ENCODE measurements around the gene NME3.
"Not testable (repeated sequence)": the region's sequence is repeated elsewhere in the genome, so short reads cannot be mapped to it uniquely, and the experiment has no call there.

Gene NME3

GRCh38 chr16:1810536-1810935, 39.2 kb upstream of the NME3 start:
- Histone ChIP-seq H3K9ac (ENCODE audit: low read depth, low read length) (no peak overlapping the region), H3K36me3 (ENCODE audit: control insufficient read depth, insufficient read depth, low read length) (peaks cover 5% of the 10 kb centered on the region), H3K4me3 (ENCODE audit: low read depth, low read length) (no peak overlapping the region), H3K9me3 (ENCODE audit: control insufficient read depth, insufficient read depth, low read length) (no peaks in the 10 kb centered on the region), H3K27me3 (ENCODE audit: control insufficient read depth, insufficient read depth, low read length) (no peaks in the 10 kb centered on the region), H3K4me1 (ENCODE audit: control insufficient read depth, insufficient read depth, low read length) (no peaks in the 10 kb centered on the region)

DNA sequence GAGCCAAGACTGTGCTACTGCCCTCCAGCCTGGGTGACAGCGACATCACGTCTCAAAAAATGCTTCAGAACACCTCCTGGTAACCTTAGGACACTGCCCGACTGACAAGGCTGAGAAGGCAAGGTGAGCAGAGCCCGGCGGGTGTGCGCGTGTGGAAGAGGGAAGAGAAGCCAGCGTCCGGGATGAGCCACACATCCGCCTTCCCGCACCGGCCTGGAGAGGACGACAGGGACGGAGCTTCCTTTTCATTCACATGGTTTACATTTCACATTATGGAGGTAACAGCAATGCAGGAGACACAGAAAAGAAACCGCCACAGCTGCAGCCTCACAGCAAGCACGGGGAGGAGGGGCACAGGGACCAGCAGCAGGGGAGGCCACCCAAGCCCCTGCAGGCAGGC, 38.8 kb upstream of the NME3 start:
- Histone ChIP-seq H3K27me3 (ENCODE audit: control insufficient read depth, insufficient read depth, low read length) (no peaks in the 10 kb centered on the region), H3K36me3 (ENCODE audit: control insufficient read depth, insufficient read depth, low read length) (peaks cover 5% of the 10 kb centered on the region)

DNA sequence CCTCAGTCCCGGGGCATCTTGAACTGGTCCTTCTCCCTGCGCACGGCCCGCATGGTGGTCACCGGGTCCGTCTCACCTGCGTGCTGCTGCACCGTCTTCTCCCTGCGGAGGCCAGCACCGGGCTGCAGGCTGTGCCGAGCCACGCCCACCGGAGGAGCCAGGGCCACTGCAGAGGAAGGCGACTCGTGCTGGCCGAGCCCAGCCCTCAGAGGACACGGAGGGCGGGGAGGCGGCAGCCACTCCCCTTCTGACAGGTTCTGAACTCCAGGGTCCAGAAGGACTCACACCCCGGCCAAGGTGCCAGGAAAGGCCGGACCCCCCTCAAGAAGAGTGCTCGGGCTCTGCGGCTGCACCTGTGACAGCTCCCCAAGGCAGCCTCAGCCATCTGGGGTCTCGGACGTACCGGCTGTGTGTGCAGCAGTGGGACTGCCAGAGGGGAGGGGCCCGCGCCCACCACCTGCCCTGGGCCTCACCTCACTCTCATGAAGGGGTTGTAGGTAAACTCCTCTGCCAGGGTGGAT, 38.0 kb upstream of the NME3 start:
- Histone ChIP-seq H3K36me3 (ENCODE audit: control insufficient read depth, insufficient read depth, low read length) (peaks cover 5% of the 10 kb centered on the region), H3K27me3 (ENCODE audit: control insufficient read depth, insufficient read depth, low read length) (no peaks in the 10 kb centered on the region), H3K4me3 (ENCODE audit: low read depth, low read length) (no peak overlapping the region), H3K9me3 (ENCODE audit: control insufficient read depth, insufficient read depth, low read length) (no peaks in the 10 kb centered on the region), H3K9ac (ENCODE audit: low read depth, low read length) (no peak overlapping the region), H3K4me1 (ENCODE audit: control insufficient read depth, insufficient read depth, low read length) (no peaks in the 10 kb centered on the region)

More for the DNA sequence above, 38.8 kb upstream of the NME3 start:
- no peaks in the 10 kb centered on the region for H3K9me3 ChIP-seq (ENCODE audit: control insufficient read depth, insufficient read depth, low read length)
- H3K4me3 ChIP-seq (ENCODE audit: low read depth, low read length) = no peak overlapping the region
- no peak overlapping the region for H3K9ac ChIP-seq (ENCODE audit: low read depth, low read length)
- no peaks in the 10 kb centered on the region for H3K4me1 ChIP-seq (ENCODE audit: control insufficient read depth, insufficient read depth, low read length)

DNA sequence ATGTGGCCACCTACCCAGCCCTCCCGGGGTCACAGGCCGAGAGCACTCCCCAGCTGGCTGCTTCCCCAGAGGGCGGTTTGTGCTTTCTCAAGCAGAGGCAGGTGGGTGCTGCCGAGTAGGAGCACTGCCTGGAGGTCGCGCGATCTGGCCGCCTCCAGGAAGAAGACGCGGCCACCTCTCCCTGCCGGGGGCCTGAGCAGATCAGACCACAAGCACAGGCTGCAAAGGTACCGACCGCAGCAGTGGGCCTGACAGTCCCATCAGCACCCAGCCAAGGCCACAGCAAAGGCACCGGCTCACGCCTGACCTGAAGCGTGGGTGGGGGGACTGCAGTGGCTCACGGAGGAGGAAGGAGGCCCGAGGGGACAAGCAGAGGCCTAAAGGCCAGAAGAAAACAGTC, 37.3 kb upstream of the NME3 start:
- no peaks in the 10 kb centered on the region for H3K9me3 ChIP-seq (ENCODE audit: control insufficient read depth, insufficient read depth, low read length)
- no peak overlapping the region for H3K9ac ChIP-seq (ENCODE audit: low read depth, low read length)
- no peak overlapping the region for H3K4me3 ChIP-seq (ENCODE audit: low read depth, low read length)
- no peaks in the 10 kb centered on the region for H3K4me1 ChIP-seq (ENCODE audit: control insufficient read depth, insufficient read depth, low read length)
- no peaks in the 10 kb centered on the region for H3K27me3 ChIP-seq (ENCODE audit: control insufficient read depth, insufficient read depth, low read length)
- H3K36me3 ChIP-seq (ENCODE audit: control insufficient read depth, insufficient read depth, low read length) = peaks cover 5% of the 10 kb centered on the region

DNA sequence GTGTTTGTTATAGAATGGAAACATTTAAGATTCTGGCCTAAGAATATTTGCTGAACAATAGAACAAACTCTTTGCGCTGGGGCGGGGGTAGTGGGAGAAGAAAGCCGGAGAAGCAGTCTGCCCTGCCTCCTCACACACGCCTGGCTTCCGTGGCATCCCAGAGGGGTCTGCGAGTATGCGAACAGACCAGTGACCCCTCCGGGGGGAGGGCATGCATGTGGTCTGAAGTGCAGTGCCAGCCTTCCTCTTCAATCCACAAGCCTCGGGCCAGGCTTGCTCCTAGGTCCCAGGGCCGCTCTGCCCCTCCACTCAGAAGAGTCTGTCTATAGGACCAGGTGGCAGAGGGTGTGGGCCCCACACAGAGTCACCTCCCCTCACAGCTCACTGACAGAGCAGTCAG, 36.3 kb upstream of the NME3 start:
- H3K9ac ChIP-seq (ENCODE audit: low read depth, low read length) = no peak overlapping the region
- H3K4me1 ChIP-seq (ENCODE audit: control insufficient read depth, insufficient read depth, low read length) = no peaks in the 10 kb centered on the region
- no peak overlapping the region for H3K4me3 ChIP-seq (ENCODE audit: low read depth, low read length)
- no peaks in the 10 kb centered on the region for H3K27me3 ChIP-seq (ENCODE audit: control insufficient read depth, insufficient read depth, low read length)
- H3K36me3 ChIP-seq (ENCODE audit: control insufficient read depth, insufficient read depth, low read length) = peaks cover 5% of the 10 kb centered on the region
- no peaks in the 10 kb centered on the region for H3K9me3 ChIP-seq (ENCODE audit: control insufficient read depth, insufficient read depth, low read length)

DNA sequence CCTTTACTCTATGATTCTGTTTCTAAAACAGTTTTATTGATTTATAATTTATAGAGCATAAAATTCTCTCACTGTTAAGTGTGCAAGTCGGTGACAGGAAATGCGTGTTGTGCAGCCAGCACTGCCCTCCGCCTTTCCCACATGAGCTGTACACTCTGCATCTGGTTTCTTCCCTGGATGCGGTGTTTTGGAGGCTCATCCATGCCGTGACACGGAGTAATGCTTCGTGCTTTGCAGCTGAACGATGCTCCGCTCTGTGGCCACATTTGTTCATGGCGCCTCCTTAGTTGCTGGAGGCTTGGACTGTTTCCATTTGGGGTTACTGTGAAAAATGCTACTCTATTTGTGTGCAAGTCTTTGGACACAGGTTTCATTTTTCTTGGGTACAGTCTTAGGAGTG, 29.4 kb upstream of the NME3 start:
- no peak overlapping the region for H3K4me3 ChIP-seq (ENCODE audit: low read depth, low read length)
- no peaks in the 10 kb centered on the region for H3K36me3 ChIP-seq (ENCODE audit: control insufficient read depth, insufficient read depth, low read length)

GRCh38 chr16:1799263-1799662, 27.9 kb upstream of the NME3 start:
- H3K9ac ChIP-seq (ENCODE audit: low read depth, low read length); H3K27me3 ChIP-seq (ENCODE audit: control insufficient read depth, insufficient read depth, low read length); H3K4me3 ChIP-seq (ENCODE audit: low read depth, low read length): not testable (repeated sequence)

More for the DNA sequence above, 29.4 kb upstream of the NME3 start:
- Histone ChIP-seq H3K9me3 (ENCODE audit: control insufficient read depth, insufficient read depth, low read length) (no peaks in the 10 kb centered on the region), H3K4me1 (ENCODE audit: control insufficient read depth, insufficient read depth, low read length) (no peaks in the 10 kb centered on the region), H3K27me3 (ENCODE audit: control insufficient read depth, insufficient read depth, low read length) (no peaks in the 10 kb centered on the region), H3K9ac (ENCODE audit: low read depth, low read length) (no peak overlapping the region)

DNA sequence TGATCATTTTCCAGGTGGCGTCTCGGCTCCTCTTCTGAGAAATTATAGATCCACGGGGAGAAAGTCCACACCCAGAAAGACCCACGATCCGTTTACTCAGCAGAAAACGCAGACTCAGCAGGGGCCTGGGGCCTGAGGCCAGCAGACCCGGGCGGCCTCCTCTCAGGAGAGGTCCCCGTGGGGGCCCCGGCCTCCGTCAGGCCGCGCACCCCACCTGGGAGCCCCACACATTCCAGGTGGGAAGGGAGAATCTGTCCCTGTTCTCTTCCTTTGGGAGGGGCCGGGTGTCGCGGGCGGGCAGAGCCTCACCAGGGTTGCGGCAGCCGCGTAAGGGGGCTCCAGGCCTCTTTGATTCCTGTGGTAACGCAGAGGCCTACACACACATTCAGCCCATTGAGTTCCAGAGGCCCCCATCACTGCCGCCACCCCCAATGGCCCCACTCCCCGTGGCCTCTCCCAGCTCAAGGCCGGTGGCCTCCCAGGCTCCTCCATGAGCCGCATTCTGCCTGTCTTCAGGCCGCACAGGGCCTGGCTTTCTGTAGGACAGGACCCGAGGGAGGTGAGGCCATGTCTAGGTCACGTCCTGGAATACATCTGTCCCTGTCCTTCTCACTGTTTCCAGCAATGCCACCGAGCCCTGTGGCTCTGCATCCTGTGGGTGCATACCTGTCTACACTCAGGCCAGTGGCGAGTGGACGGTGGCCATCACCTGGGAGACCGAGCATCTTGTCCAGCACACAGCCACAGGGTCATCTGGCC, 23.7 kb upstream of the NME3 start:
- Histone ChIP-seq H3K36me3 (ENCODE audit: control insufficient read depth, insufficient read depth, low read length) (peaks cover 11% of the 10 kb centered on the region), H3K27me3 (ENCODE audit: control insufficient read depth, insufficient read depth, low read length) (no peaks in the 10 kb centered on the region), H3K4me1 (ENCODE audit: control insufficient read depth, insufficient read depth, low read length) (no peaks in the 10 kb centered on the region), H3K4me3 (ENCODE audit: low read depth, low read length) (no peak overlapping the region), H3K9me3 (ENCODE audit: control insufficient read depth, insufficient read depth, low read length) (no peaks in the 10 kb centered on the region), H3K9ac (ENCODE audit: low read depth, low read length) (no peak overlapping the region)

More at GRCh38 chr16:1799263-1799662, 27.9 kb upstream of the NME3 start:
- H3K9me3 ChIP-seq (ENCODE audit: control insufficient read depth, insufficient read depth, low read length); H3K36me3 ChIP-seq (ENCODE audit: control insufficient read depth, insufficient read depth, low read length); H3K4me1 ChIP-seq (ENCODE audit: control insufficient read depth, insufficient read depth, low read length): not testable (repeated sequence)

- Histone ChIP-seq H3K27me3 (ENCODE audit: control insufficient read depth, insufficient read depth, low read length) (no peaks in the 10 kb centered on the region), H3K4me1 (ENCODE audit: control insufficient read depth, insufficient read depth, low read length) (no peaks in the 10 kb centered on the region), H3K36me3 (ENCODE audit: control insufficient read depth, insufficient read depth, low read length) (peaks cover 16% of the 10 kb centered on the region), H3K9ac (ENCODE audit: low read depth, low read length) (no peak overlapping the region), H3K9me3 (ENCODE audit: control insufficient read depth, insufficient read depth, low read length) (no peaks in the 10 kb centered on the region), H3K4me3 (ENCODE audit: low read depth, low read length) (no peak overlapping the region)
These were observed 23.0 kb upstream of the NME3 start for GRCh38 chr16:1794221-1794871.

DNA sequence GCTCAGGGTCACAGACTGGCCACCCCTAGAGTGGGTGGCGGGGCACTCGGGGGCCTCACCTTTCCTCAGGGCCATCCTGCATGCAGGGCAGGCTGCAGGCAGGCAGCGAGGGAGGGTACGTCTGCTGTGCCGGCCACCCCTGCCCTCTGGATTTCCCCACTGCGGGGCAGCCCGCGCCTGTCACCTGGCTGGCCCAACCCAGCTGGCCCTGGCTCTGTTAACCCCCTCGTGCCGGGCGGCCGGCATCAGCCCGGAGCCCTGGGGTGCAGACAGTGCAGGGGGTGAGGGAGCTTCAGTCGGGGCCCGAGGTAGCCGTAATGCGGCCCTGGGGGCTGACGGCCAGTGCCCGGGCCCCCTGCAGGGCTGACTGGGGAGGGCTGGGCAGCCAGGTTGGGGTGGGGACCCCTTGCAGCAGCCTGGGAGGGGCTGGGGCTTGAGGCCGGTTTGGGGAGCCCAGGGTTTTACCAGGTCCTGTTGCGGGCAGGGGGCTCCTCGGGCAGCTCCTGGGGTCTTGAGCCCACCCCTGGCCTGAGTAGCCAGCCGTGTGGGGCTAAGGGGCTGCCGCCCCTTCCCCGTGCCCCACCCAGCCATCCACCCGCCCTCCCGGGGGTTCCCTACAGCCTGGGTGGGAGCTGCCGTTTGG, 22.4 kb upstream of the NME3 start, which contains the start of gene IGFALS:
Gene IGFALS (minus strand): TSS at position 128 of the 643 bp plus-strand sequence. CDS start 53 bp downstream, at position 75.
- H3K9ac ChIP-seq (ENCODE audit: low read depth, low read length) = no peak within 1 kb of the TSS
- H3K4me1 ChIP-seq (ENCODE audit: control insufficient read depth, insufficient read depth, low read length) = no peaks in the 10 kb centered on the region
- no peak within 1 kb of the TSS for H3K4me3 ChIP-seq (ENCODE audit: low read depth, low read length)
- H3K9me3 ChIP-seq (ENCODE audit: control insufficient read depth, insufficient read depth, low read length) = no peaks in the 10 kb centered on the region
- peaks cover 21% of the 10 kb centered on the region for H3K36me3 ChIP-seq (ENCODE audit: control insufficient read depth, insufficient read depth, low read length)
- no peaks in the 10 kb centered on the region for H3K27me3 ChIP-seq (ENCODE audit: control insufficient read depth, insufficient read depth, low read length)

GRCh38 chr16:1792836-1793577, 21.7 kb upstream of the NME3 start:
- Histone ChIP-seq H3K9me3 (ENCODE audit: control insufficient read depth, insufficient read depth, low read length) (no peaks in the 10 kb centered on the region), H3K4me3 (ENCODE audit: low read depth, low read length) (no peak overlapping the region), H3K36me3 (ENCODE audit: control insufficient read depth, insufficient read depth, low read length) (peaks cover 28% of the 10 kb centered on the region), H3K4me1 (ENCODE audit: control insufficient read depth, insufficient read depth, low read length) (no peaks in the 10 kb centered on the region), H3K27me3 (ENCODE audit: control insufficient read depth, insufficient read depth, low read length) (no peaks in the 10 kb centered on the region), H3K9ac (ENCODE audit: low read depth, low read length) (no peak overlapping the region)

Measured in iPS-15b (cell line).